SU-DHL-6 (cell line): ENCODE data around the gene C9orf40.

Source experiments
- H2AFZ ChIP-seq: fragments of 200-600 bp; sonication (generic); 2 replicates; pipeline ENCODE4 v1.6.1; 2014; ENCODE audit warnings: low read depth, mild to moderate bottlenecking, moderate library complexity, mixed read lengths, antibody characterized with exemption, low read length; ENCODE audit not compliant: severe bottlenecking
- H3F3A ChIP-seq: fragments of 200-600 bp; shearing (Covaris generic); 2 replicates; pipeline ENCODE4 v1.6.0; 2016; ENCODE audit warnings: antibody characterized with exemption, mild to moderate bottlenecking; ENCODE audit not compliant: insufficient read depth
- H3K27ac ChIP-seq: fragments of 200-600 bp; sonication (generic); 2 replicates; pipeline ENCODE4 v1.5.1; 2016; ENCODE audit warnings: low read depth, mild to moderate bottlenecking, low read length, moderate library complexity, mixed read lengths
- H3K27me3 ChIP-seq: fragments of 200-600 bp; sonication (generic), shearing (Covaris generic); 2 replicates; pipeline ENCODE4 v1.6.0; 2014; ENCODE audit warnings: mild to moderate bottlenecking, low read length
- H3K36me3 ChIP-seq: fragments of 200-600 bp; sonication (generic); 2 replicates; pipeline ENCODE4 v1.6.1; 2014; ENCODE audit warnings: mild to moderate bottlenecking, low read length, mixed read lengths
- H3K4me2 ChIP-seq: fragments of 300-600, 200-600 bp; shearing (Covaris generic), sonication (generic); 2 replicates; pipeline ENCODE4 v1.6.0; 2014; ENCODE audit warnings: low read length, low read depth, mild to moderate bottlenecking; ENCODE audit not compliant: poor library complexity, severe bottlenecking
- H3K4me3 ChIP-seq: fragments of 200-600 bp; sonication (generic); 2 replicates; pipeline ENCODE4 v1.5.1; 2014; ENCODE audit warnings: antibody characterized with exemption, low read length, mild to moderate bottlenecking, mixed read lengths; ENCODE audit not compliant: insufficient read depth, poor library complexity, severe bottlenecking
- H3K79me2 ChIP-seq: fragments of 200-600 bp; sonication (generic); 2 replicates; pipeline ENCODE4 v1.6.1; 2014; ENCODE audit warnings: mild to moderate bottlenecking, low read length, moderate library complexity; ENCODE audit not compliant: insufficient read depth
- H3K9ac ChIP-seq: fragments of 200-600 bp; sonication (generic); 2 replicates; pipeline ENCODE4 v1.7.0; 2014; ENCODE audit warnings: mild to moderate bottlenecking, low read length
- H3K9me2 ChIP-seq: fragments of 200-600 bp; sonication (generic); replicated peaks from 2 replicates; pipeline ENCODE4 v1.6.1; 2014; ENCODE audit warnings: low read length; ENCODE audit not compliant: insufficient read depth
- H3K9me3 ChIP-seq: fragments of 200-600 bp; sonication (generic); 2 replicates; pipeline ENCODE4 v1.6.1; 2014; ENCODE audit warnings: low read length, mixed read lengths; ENCODE audit not compliant: insufficient read depth
- H4K20me1 ChIP-seq: fragments of 200-600 bp; sonication (generic); 2 replicates; pipeline ENCODE4 v1.6.1; 2014; ENCODE audit warnings: low read depth, mild to moderate bottlenecking, antibody characterized with exemption, low read length, moderate library complexity, mixed read lengths
- EZH2phosphoT487 ChIP-seq: fragments of 200-600 bp; sonication (generic), shearing (Covaris generic); conservative IDR thresholded peaks from 2 replicates; pipeline ENCODE4 v1.6.1; 2018; ENCODE audit warnings: mild to moderate bottlenecking, antibody characterized with exemption, low read length, moderate library complexity, mixed read lengths
- TF ChIP-seq, protein P1 (sequence below): fragments of 200-600 bp; sonication (generic); IDR thresholded peaks from one replicate; pipeline ENCODE4 v1.5.1; 2017; ENCODE audit warnings: antibody characterized with exemption, mild to moderate bottlenecking, low read length, moderate library complexity; ENCODE audit not compliant: insufficient read depth, poor library complexity, severe bottlenecking

Gene C9orf40

DNA sequence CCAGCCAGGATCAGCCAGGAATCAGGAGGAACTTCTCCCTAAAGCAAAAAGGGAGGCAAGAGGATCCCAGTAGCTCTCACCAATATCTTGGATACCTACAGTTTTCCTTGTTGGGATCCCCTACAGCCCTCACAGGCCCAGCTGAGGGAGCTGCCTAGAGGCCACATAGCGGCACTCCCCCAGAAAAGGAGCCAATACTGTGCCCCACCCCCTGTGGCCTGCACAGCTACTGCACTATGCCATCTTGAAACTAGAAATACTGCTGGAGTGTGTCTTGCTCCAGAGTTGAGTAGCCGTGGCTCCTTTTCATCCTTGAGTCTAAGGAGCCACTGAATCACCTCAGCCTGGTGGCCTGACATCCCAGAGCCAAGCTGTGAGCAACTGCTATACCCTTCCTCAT is 42.7 kb downstream of the C9orf40 start:
- TF ChIP-seq, protein P1, sequence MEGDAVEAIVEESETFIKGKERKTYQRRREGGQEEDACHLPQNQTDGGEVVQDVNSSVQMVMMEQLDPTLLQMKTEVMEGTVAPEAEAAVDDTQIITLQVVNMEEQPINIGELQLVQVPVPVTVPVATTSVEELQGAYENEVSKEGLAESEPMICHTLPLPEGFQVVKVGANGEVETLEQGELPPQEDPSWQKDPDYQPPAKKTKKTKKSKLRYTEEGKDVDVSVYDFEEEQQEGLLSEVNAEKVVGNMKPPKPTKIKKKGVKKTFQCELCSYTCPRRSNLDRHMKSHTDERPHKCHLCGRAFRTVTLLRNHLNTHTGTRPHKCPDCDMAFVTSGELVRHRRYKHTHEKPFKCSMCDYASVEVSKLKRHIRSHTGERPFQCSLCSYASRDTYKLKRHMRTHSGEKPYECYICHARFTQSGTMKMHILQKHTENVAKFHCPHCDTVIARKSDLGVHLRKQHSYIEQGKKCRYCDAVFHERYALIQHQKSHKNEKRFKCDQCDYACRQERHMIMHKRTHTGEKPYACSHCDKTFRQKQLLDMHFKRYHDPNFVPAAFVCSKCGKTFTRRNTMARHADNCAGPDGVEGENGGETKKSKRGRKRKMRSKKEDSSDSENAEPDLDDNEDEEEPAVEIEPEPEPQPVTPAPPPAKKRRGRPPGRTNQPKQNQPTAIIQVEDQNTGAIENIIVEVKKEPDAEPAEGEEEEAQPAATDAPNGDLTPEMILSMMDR, result no peak
- TF ChIP-seq EZH2phosphoT487, result no peak
- no peaks in the 10 kb centered on the region for H3F3A ChIP-seq
- H3K79me2 ChIP-seq, result no peaks in the 10 kb centered on the region
- H3K27ac ChIP-seq, result no peak overlapping the region
- H3K9me3 ChIP-seq, result no peaks in the 10 kb centered on the region
- no peaks in the 10 kb centered on the region for H3K27me3 ChIP-seq
- H4K20me1 ChIP-seq, result no peaks in the 10 kb centered on the region
- H3K4me3 ChIP-seq, result no peak overlapping the region
- no peaks in the 10 kb centered on the region for H3K36me3 ChIP-seq
- H3K4me2 ChIP-seq, result no peak overlapping the region
- H2AFZ ChIP-seq, result no peak overlapping the region
- no peaks in the 10 kb centered on the region for H3K9me2 ChIP-seq
- H3K9ac ChIP-seq, result no peak overlapping the region

DNA sequence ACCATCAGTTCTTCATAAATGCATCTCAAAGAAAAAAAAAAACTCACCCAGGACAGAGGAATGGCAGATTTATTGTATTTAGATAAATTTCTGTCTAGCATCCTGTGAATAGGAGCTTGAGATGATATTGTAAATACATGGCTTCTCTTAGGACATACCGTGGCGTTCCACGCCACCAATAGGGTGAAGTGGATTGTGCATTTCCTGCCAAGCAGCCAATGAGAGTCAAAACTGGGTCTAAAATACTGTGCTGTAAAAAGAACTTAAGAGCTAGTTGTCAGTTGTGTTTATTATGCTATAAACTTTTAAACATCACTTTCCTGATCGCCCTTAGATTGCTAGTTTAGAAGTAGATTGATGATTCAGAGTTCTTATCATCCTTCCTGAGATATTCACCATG is 44.0 kb downstream of the C9orf40 start:
- Histone ChIP-seq H3K4me2 (no peak overlapping the region), H3K9ac (no peak overlapping the region), H4K20me1 (no peaks in the 10 kb centered on the region), H3K36me3 (no peaks in the 10 kb centered on the region), H3K9me2 (no peaks in the 10 kb centered on the region), H2AFZ (no peak overlapping the region), H3K4me3 (no peak overlapping the region), H3K27ac (no peak overlapping the region), H3K27me3 (no peaks in the 10 kb centered on the region), H3K79me2 (no peaks in the 10 kb centered on the region), H3K9me3 (no peaks in the 10 kb centered on the region), H3F3A (no peaks in the 10 kb centered on the region)
- TF ChIP-seq, protein P1, result no peak
- no peak for TF ChIP-seq EZH2phosphoT487

DNA sequence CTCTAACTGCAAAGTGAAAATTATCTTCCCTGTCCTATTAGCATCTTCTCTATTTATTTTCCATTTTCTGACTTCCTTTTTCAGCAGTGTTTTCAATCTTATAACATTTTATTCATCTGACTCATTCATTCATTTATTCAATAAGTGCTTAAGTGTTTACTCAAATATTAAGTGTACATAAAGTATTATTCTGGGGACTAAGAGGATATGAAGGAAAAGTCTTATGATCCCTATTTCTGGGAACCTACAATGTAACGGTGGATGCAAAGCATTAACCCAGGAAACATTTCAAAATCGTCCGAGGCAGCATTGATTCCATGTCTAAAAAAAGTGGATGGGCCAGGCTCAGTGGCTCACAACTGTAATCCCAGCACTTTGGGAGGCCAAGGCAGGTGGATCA is 45.6 kb downstream of the C9orf40 start:
- H3K36me3 ChIP-seq, result no peaks in the 10 kb centered on the region
- H2AFZ ChIP-seq, result no peak overlapping the region
- H3K4me2 ChIP-seq, result no peak overlapping the region
- H4K20me1 ChIP-seq, result no peaks in the 10 kb centered on the region
- no peaks in the 10 kb centered on the region for H3K9me2 ChIP-seq
- TF ChIP-seq, protein P1, result no peak
- no peak for TF ChIP-seq EZH2phosphoT487
- H3K9me3 ChIP-seq, result no peaks in the 10 kb centered on the region
- H3F3A ChIP-seq, result no peaks in the 10 kb centered on the region
- H3K27me3 ChIP-seq, result no peaks in the 10 kb centered on the region
- no peaks in the 10 kb centered on the region for H3K79me2 ChIP-seq
- H3K9ac ChIP-seq, result no peak overlapping the region
- H3K27ac ChIP-seq, result no peak overlapping the region
- no peak overlapping the region for H3K4me3 ChIP-seq
